ENCODE measurements around the gene SLC39A8.
A peak's percentile ranks its signal among the peaks of the same experiment; 100 is the strongest.

SLC39A8 gene

GRCh38 chr4:102308032-102308799, 37.1 kb downstream of the SLC39A8 start:
- TF ChIP-seq, protein P1, sequence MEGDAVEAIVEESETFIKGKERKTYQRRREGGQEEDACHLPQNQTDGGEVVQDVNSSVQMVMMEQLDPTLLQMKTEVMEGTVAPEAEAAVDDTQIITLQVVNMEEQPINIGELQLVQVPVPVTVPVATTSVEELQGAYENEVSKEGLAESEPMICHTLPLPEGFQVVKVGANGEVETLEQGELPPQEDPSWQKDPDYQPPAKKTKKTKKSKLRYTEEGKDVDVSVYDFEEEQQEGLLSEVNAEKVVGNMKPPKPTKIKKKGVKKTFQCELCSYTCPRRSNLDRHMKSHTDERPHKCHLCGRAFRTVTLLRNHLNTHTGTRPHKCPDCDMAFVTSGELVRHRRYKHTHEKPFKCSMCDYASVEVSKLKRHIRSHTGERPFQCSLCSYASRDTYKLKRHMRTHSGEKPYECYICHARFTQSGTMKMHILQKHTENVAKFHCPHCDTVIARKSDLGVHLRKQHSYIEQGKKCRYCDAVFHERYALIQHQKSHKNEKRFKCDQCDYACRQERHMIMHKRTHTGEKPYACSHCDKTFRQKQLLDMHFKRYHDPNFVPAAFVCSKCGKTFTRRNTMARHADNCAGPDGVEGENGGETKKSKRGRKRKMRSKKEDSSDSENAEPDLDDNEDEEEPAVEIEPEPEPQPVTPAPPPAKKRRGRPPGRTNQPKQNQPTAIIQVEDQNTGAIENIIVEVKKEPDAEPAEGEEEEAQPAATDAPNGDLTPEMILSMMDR (IDR thresholded peaks at IDR 0.05; ENCODE audit: extremely low read depth, insufficient read depth, missing control alignments): no peak
- in situ Hi-C loops (cut with MboI; ENCODE audit: low pct_unique_long_range_greater_than_20kb, low sequenced_read_pairs, unreplicated experiment): no loop called here
- no peak for DNase-seq (ENCODE audit: low spot score)

- TF ChIP-seq, protein P1 (IDR thresholded peaks at IDR 0.05; ENCODE audit: extremely low read depth, insufficient read depth, missing control alignments): no peak
- no peak for DNase-seq (ENCODE audit: low spot score)
- in situ Hi-C loops (cut with MboI; ENCODE audit: low pct_unique_long_range_greater_than_20kb, low sequenced_read_pairs, unreplicated experiment): no loop called here
Observed at GRCh38 chr4:102305666-102306065, 39.6 kb downstream of the SLC39A8 start.

DNA sequence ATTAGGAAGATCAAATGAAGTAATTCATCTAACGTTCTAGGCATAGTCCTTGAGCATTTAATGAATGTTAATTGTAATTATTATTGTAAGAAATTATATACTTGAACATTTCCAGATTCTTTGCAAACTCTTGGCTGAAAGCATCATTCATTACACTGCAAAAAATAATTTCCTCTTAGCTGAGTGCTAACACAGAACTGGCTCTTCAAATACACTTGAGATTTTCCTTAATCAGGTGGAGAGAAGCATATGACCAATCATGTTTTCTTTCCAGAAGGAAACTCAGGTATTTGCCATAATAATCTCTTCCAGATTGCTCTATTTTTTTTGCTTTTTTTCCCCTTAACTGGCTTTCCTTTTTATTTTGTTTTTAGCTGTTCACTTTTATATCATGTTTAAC, 42.5 kb downstream of the SLC39A8 start:
- in situ Hi-C loops (cut with MboI; ENCODE audit: low pct_unique_long_range_greater_than_20kb, low sequenced_read_pairs, unreplicated experiment): no loop called here
- TF ChIP-seq, protein P1 (IDR thresholded peaks at IDR 0.05; ENCODE audit: extremely low read depth, insufficient read depth, missing control alignments): no peak
- no peak for DNase-seq (ENCODE audit: low spot score)

- no peak for DNase-seq (ENCODE audit: low spot score)
- in situ Hi-C loops (cut with MboI; ENCODE audit: low pct_unique_long_range_greater_than_20kb, low sequenced_read_pairs, unreplicated experiment): no loop called here
- TF ChIP-seq, protein P1 (IDR thresholded peaks at IDR 0.05; ENCODE audit: extremely low read depth, insufficient read depth, missing control alignments): no peak
Observed at GRCh38 chr4:102301167-102301566, 44.1 kb downstream of the SLC39A8 start.

DNA sequence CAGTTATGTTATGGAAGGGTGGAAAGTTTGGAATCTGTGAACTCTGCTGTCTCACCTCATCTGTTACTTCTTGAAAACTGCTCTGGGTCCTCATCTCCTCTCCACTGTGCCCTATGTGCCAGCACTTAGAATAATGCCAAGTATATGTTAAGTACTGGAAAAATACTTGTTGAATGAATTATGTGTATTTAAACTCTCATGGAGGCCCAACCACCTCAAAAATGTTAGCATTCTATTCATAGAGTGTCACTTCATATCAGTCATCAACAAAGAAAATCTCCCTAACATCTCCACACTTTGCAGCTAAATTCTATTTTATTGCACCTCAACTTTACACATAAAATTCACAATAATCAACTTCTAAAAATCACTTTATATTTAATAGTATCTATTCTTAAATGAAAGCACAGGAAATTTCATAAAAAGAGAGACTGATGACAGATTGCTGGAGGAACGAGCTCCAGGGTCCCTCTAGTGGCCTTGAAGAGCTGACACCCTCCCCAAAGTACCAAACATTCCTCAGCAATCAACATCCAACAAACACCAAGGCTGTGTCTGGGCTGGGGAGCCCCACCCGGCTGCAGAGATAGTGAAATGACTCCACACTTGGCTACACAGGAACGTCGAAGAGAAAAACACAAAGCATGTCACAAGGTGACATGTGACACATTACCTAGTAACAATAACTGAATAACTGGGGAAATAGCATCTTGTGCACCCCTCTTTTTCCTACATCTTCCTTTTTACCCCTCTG, 45.8 kb downstream of the SLC39A8 start:
- DNase-seq (ENCODE audit: low spot score): no peak
- TF ChIP-seq, protein P1 (IDR thresholded peaks at IDR 0.05; ENCODE audit: extremely low read depth, insufficient read depth, missing control alignments): peak; percentile 63
- in situ Hi-C loops (cut with MboI; ENCODE audit: low pct_unique_long_range_greater_than_20kb, low sequenced_read_pairs, unreplicated experiment): no loop called here

GRCh38 chr4:102298716-102299115, 46.6 kb downstream of the SLC39A8 start:
- TF ChIP-seq, protein P1 (IDR thresholded peaks at IDR 0.05; ENCODE audit: extremely low read depth, insufficient read depth, missing control alignments): no peak
- in situ Hi-C loops (cut with MboI; ENCODE audit: low pct_unique_long_range_greater_than_20kb, low sequenced_read_pairs, unreplicated experiment): no loop called here

More at GRCh38 chr4:102298716-102299115, 46.6 kb downstream of the SLC39A8 start:
- no peak for DNase-seq (ENCODE audit: low spot score)
